Measurements from ENCODE around the gene DMP1. TPM values are rescaled to one million over a fixed set of nuclear protein-coding genes. Genes with fewer than 3 reads are reported as not detected.
A peak's percentile ranks its signal among the peaks of the same experiment; 100 is the strongest.

The DMP1 gene
- total RNA-seq, 1 experiment from 2014 or later = not detected

DNA sequence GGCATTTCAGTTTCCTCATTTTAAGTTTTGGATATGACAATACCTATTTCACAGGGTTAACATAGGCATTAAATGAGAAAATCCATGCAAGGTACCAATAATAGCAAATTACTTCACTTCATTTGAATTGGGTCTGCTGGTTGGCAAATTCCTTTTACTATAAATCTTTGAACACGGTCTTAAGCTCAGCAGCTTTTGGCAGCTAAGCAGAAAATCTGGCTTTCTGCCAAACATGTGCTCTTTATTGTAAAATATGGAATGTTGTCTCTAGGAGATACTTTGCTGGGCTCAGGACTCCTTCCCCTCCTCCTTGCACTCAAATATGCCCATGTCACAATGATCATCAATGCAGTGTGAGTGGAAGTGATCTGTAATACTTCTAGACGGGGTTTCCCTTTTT is 16.8 kb upstream of the DMP1 start:
- H3K4me3 ChIP-seq (replicated peaks in 1 of 2; ENCODE audit: low read depth in 1 of 2, low read length in 2 of 2) = no peak overlapping the region
- POLR2A ChIA-PET = no interaction called here
- intact Hi-C loops (cut with micrococcal nuclease) = no loop called here
- no peak overlapping the region for H3K27ac ChIP-seq (ENCODE audit: low read depth, low read length)
- no peaks in the 10 kb centered on the region for H4K20me1 ChIP-seq (ENCODE audit: insufficient read depth)
- H3K36me3 ChIP-seq (ENCODE audit: control insufficient read depth in 1 of 2, insufficient read depth in 2 of 2, low read length in 2 of 2) = no peaks in the 10 kb centered on the region
- H3K4me2 ChIP-seq (ENCODE audit: low read length) = no peak overlapping the region
- no peaks in the 10 kb centered on the region for H3K79me2 ChIP-seq (ENCODE audit: insufficient read depth, low read length)
- DNase-seq (ENCODE audit: low read depth, low spot score) = no peak
- CTCF ChIA-PET = no interaction called here
- H3K9me2 ChIP-seq (ENCODE audit: insufficient read depth) = no peaks in the 10 kb centered on the region; the same call in 1 of the 2 replicates
- H3K9ac ChIP-seq (ENCODE audit: low read length) = no peak overlapping the region
- ATAC-seq = no peak
- no peaks in the 10 kb centered on the region for H3K4me1 ChIP-seq (ENCODE audit: control insufficient read depth in 1 of 2, insufficient read depth in 2 of 2, low read length in 2 of 2)
- H2AFZ ChIP-seq (ENCODE audit: low read depth, low read length, poor library complexity, severe bottlenecking) = no peak overlapping the region
- H3K27me3 ChIP-seq (ENCODE audit: insufficient read depth, low read length) = no peaks in the 10 kb centered on the region
- no TSS peak for BruUV-seq (replicated peaks)
- RAD21 ChIA-PET (ENCODE audit: low non-redundant PET in 1 of 2, low total read pairs in 2 of 2, uncharacterized antibody in 2 of 2, unreplicated experiment in 2 of 2) = no interaction called here
- H3K9me3 ChIP-seq (ENCODE audit: control insufficient read depth in 1 of 2, insufficient read depth in 1 of 2, low read depth in 1 of 2, low read length in 2 of 2) = no peaks in the 10 kb centered on the region
- TF ChIP-seq SRF (IDR thresholded peaks at IDR 0.05; ENCODE audit: low read depth) = no peak
- no peak for TF ChIP-seq RAD21 (IDR thresholded peaks at IDR 0.05; ENCODE audit: low read depth)

DNA sequence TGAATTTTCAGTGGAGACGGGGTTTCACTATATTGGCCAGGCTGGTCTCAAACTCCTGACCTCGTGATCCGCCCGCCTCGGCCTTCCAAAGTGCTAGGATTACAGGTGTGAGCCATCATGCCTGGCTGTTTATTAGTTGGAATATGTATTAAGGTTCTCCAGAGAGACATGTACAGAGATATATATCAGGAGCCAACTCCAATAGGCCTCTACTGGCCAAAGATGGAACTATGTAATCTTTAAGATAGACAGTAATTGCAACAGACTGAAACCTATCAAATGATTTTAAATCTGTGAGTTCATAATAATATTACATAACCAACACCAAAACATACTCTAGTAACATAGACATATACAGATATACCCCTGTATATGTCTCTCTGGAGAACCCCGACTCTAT is 5.8 kb upstream of the DMP1 start:
- H3K9me2 ChIP-seq (ENCODE audit: insufficient read depth) = 0 out of 2 replicates have a peak, but pooled peaks cover 4% of the 10 kb centered on the region
- TF ChIP-seq, protein P1, sequence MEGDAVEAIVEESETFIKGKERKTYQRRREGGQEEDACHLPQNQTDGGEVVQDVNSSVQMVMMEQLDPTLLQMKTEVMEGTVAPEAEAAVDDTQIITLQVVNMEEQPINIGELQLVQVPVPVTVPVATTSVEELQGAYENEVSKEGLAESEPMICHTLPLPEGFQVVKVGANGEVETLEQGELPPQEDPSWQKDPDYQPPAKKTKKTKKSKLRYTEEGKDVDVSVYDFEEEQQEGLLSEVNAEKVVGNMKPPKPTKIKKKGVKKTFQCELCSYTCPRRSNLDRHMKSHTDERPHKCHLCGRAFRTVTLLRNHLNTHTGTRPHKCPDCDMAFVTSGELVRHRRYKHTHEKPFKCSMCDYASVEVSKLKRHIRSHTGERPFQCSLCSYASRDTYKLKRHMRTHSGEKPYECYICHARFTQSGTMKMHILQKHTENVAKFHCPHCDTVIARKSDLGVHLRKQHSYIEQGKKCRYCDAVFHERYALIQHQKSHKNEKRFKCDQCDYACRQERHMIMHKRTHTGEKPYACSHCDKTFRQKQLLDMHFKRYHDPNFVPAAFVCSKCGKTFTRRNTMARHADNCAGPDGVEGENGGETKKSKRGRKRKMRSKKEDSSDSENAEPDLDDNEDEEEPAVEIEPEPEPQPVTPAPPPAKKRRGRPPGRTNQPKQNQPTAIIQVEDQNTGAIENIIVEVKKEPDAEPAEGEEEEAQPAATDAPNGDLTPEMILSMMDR (IDR thresholded peaks at IDR 0.05 in 2 of 3, conservative IDR thresholded peaks at IDR 0.05 in 1 of 3; ENCODE audit: borderline replicate concordance in 1 of 3, insufficient read depth in 1 of 3, low read depth in 2 of 3, low read length in 2 of 3) = peak in 2 of 3 experiments; percentile 17 to 44; a peak in 3 of 6 replicates
- no peak for TF ChIP-seq JUND (IDR thresholded peaks at IDR 0.05)
- no TSS peak for BruUV-seq (replicated peaks)
- H3K36me3 ChIP-seq (ENCODE audit: control insufficient read depth in 1 of 2, insufficient read depth in 2 of 2, low read length in 2 of 2) = no peaks in the 10 kb centered on the region
- H3K9ac ChIP-seq (ENCODE audit: low read length) = no peak overlapping the region
- H3K79me2 ChIP-seq (ENCODE audit: insufficient read depth, low read length) = no peaks in the 10 kb centered on the region
- H3K27me3 ChIP-seq (ENCODE audit: insufficient read depth, low read length) = no peaks in the 10 kb centered on the region
- no peaks in the 10 kb centered on the region for H3K9me3 ChIP-seq (ENCODE audit: control insufficient read depth in 1 of 2, insufficient read depth in 1 of 2, low read depth in 1 of 2, low read length in 2 of 2)
- CTCF ChIA-PET = no interaction called here
- H4K20me1 ChIP-seq (ENCODE audit: insufficient read depth) = no peaks in the 10 kb centered on the region
- H3K4me1 ChIP-seq (ENCODE audit: control insufficient read depth in 1 of 2, insufficient read depth in 2 of 2, low read length in 2 of 2) = no peaks in the 10 kb centered on the region
- ATAC-seq (peak; percentile 76), DNase-seq (ENCODE audit: low read depth, low spot score) (no peak)
- RAD21 ChIA-PET (ENCODE audit: low non-redundant PET in 1 of 2, low total read pairs in 2 of 2, uncharacterized antibody in 2 of 2, unreplicated experiment in 2 of 2) = no interaction called here
- H3K4me2 ChIP-seq (ENCODE audit: low read length) = no peak overlapping the region
- no peak overlapping the region for H3K4me3 ChIP-seq (replicated peaks in 1 of 2; ENCODE audit: low read depth in 1 of 2, low read length in 2 of 2)
- intact Hi-C loops (cut with micrococcal nuclease) = no loop called here
- POLR2A ChIA-PET = no interaction called here
- no peak overlapping the region for H2AFZ ChIP-seq (ENCODE audit: low read depth, low read length, poor library complexity, severe bottlenecking)
- H3K27ac ChIP-seq (ENCODE audit: low read depth, low read length) = no peak overlapping the region
